Measurements from ENCODE around the gene TRPT1. TPM values are rescaled to one million over a fixed set of nuclear protein-coding genes. Genes with fewer than 3 reads are reported as not detected.

The TRPT1 gene
- polyA plus RNA-seq, 2 of the 4 experiments (the other 2 are of a cell fraction) = 18.6 to 28.5 TPM

DNA sequence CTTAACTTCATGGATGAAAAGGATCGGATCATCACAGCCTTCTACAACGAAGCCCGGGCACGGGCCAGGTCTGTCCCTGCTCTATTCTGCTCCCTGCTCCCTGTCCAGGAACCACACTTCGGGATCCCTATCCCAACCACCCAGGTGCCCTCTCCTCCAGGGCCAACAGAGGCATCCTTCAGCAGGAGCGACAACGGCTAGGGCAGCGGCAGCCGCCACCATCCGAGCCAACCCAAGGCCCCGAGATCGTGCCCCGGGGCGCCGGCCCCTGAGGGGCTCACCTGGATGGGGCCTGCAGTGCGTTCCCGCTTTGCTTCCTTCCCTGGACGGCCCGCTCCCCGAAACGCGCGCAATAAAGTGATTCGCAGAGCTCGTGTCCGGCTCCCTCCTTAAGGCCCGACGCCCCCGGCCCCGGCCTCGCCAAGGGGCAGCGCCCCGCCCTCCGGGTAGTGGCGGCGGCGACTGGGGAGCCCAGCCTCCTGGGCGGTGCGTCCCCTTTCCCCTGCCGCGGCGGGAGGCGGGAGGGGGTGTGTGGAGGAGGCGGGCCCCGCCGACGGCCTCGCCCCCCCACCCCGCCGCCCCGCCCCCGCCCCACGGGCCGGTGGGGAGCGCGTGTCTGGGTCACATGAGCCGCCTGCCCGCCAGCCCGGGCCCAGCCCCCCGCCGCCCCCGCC lies 8.1 kb upstream of the TRPT1 start, which contains the start of gene VEGFB:
Gene VEGFB (plus strand): TSS at position 672 of the 674 bp plus-strand sequence. CDS start 250 bp downstream, outside the sequence.
- WGBS (ENCODE audit: missing lambda C conversion rate) = 13% methylated on average over 17 of the region's 62 CpGs
- ChIA-PET CTCF (interaction anchor here (1.2 to 2.8 kb wide), 7 partner anchors 10 to 120 kb away, joined by 3 to 14 read pairs (median 11); no protein-coding TSS in a partner anchor), POLR2A (no interaction called here)
- peaks cover 40% of the 10 kb centered on the region for H3K4me1 ChIP-seq
- TF ChIP-seq CBX8 (IDR thresholded peaks at IDR 0.05) (no peak), TFCP2L1 (CRISPR knock-in tag; IDR thresholded peaks at IDR 0.05) (no peak), PHF8 (IDR thresholded peaks at IDR 0.05; ENCODE audit: borderline replicate concordance, low read depth) (0 out of 2 replicates have a peak, but pooled peaks have one; percentile 18), RNF2 (IDR thresholded peaks at IDR 0.05; ENCODE audit: borderline replicate concordance, low read depth) (peak; percentile 67; the same call in 1 of the 2 replicates), JUN (IDR thresholded peaks at IDR 0.05) (peak in 1 of 2 experiments; percentile 56; a peak in 1 of 5 replicates)
- TF ChIP-seq, protein P1, sequence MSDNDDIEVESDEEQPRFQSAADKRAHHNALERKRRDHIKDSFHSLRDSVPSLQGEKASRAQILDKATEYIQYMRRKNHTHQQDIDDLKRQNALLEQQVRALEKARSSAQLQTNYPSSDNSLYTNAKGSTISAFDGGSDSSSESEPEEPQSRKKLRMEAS (IDR thresholded peaks at IDR 0.05) = 0 out of 2 replicates have a peak, but pooled peaks have one; percentile 7
- H3K4me3 ChIP-seq = peak within 1 kb of the TSS; percentile 96
- peak within 1 kb of the TSS; percentile 96 to 97 for H3K27ac ChIP-seq
- no peaks in the 10 kb centered on the region for H3K9me3 ChIP-seq
- peak; percentile 46 to 64 for ATAC-seq
- FAIRE-seq = no peak
- peak in 1 of 2 experiments; percentile 53 for DNase-seq (ENCODE audit: low read depth in 1 of 2, low spot score in 1 of 2)
- H3K4me2 ChIP-seq = peak within 1 kb of the TSS; percentile 99

DNA sequence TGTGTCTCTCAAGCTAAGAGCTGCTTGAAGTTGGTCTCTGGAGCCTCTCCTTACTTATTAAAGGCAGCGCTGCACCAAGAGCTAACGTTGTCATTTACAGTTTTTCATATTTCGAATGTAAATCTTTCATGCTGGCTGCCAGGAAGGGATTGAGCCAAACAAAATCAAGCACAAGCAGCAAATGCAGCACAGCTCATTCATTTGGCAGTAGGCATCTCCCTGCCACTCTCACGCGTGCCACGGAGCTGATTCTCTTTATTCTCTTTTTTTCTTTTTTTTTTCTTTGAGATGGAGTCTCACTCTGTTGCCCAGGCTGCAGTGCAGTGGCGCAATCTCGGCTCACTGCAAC lies 7.0 kb upstream of the TRPT1 start:
- peaks cover 40% of the 10 kb centered on the region for H3K4me1 ChIP-seq
- no peak overlapping the region for H3K27ac ChIP-seq
- FAIRE-seq (no peak), ATAC-seq (no peak), DNase-seq (ENCODE audit: low read depth in 1 of 2, low spot score in 1 of 2) (no peak)
- TF ChIP-seq, protein P1 (IDR thresholded peaks at IDR 0.05) = no peak
- TF ChIP-seq BHLHE40 (IDR thresholded peaks at IDR 0.05; ENCODE audit: low read depth, low read length) (no peak), RCOR1 (IDR thresholded peaks at IDR 0.05; ENCODE audit: low read depth, low read length) (no peak), EP300 (IDR thresholded peaks at IDR 0.05) (no peak), CBX8 (IDR thresholded peaks at IDR 0.05) (no peak), RNF2 (IDR thresholded peaks at IDR 0.05; ENCODE audit: borderline replicate concordance, low read depth) (no peak), PHF8 (IDR thresholded peaks at IDR 0.05; ENCODE audit: borderline replicate concordance, low read depth) (no peak), HDAC2 (IDR thresholded peaks at IDR 0.05) (no peak), TFCP2L1 (CRISPR knock-in tag; IDR thresholded peaks at IDR 0.05) (no peak), HOXB5 (CRISPR knock-in tag; IDR thresholded peaks at IDR 0.05) (no peak), CEBPB (IDR thresholded peaks at IDR 0.05) (no peak), MYC (IDR thresholded peaks at IDR 0.05; ENCODE audit: borderline replicate concordance, low read length) (no peak), HOXA7 (CRISPR knock-in tag; IDR thresholded peaks at IDR 0.05) (no peak)
- TF ChIP-seq, protein P2, sequence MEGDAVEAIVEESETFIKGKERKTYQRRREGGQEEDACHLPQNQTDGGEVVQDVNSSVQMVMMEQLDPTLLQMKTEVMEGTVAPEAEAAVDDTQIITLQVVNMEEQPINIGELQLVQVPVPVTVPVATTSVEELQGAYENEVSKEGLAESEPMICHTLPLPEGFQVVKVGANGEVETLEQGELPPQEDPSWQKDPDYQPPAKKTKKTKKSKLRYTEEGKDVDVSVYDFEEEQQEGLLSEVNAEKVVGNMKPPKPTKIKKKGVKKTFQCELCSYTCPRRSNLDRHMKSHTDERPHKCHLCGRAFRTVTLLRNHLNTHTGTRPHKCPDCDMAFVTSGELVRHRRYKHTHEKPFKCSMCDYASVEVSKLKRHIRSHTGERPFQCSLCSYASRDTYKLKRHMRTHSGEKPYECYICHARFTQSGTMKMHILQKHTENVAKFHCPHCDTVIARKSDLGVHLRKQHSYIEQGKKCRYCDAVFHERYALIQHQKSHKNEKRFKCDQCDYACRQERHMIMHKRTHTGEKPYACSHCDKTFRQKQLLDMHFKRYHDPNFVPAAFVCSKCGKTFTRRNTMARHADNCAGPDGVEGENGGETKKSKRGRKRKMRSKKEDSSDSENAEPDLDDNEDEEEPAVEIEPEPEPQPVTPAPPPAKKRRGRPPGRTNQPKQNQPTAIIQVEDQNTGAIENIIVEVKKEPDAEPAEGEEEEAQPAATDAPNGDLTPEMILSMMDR (IDR thresholded peaks at IDR 0.05) = no peak
- TF ChIP-seq, protein P3, sequence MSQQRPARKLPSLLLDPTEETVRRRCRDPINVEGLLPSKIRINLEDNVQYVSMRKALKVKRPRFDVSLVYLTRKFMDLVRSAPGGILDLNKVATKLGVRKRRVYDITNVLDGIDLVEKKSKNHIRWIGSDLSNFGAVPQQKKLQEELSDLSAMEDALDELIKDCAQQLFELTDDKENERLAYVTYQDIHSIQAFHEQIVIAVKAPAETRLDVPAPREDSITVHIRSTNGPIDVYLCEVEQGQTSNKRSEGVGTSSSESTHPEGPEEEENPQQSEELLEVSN (IDR thresholded peaks at IDR 0.05; ENCODE audit: borderline replicate concordance, low read depth) = no peak
- TF ChIP-seq, protein P4, sequence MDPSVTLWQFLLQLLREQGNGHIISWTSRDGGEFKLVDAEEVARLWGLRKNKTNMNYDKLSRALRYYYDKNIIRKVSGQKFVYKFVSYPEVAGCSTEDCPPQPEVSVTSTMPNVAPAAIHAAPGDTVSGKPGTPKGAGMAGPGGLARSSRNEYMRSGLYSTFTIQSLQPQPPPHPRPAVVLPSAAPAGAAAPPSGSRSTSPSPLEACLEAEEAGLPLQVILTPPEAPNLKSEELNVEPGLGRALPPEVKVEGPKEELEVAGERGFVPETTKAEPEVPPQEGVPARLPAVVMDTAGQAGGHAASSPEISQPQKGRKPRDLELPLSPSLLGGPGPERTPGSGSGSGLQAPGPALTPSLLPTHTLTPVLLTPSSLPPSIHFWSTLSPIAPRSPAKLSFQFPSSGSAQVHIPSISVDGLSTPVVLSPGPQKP (IDR thresholded peaks at IDR 0.05; ENCODE audit: low read depth, low read length) = no peak
- no peaks in the 10 kb centered on the region for H3K9me3 ChIP-seq
- no peak overlapping the region for H3K4me2 ChIP-seq
- POLR2A ChIA-PET = interaction anchor here (1.0 to 1.1 kb wide), 2 partner anchors 8 to 49 kb away, joined by 3 to 6 read pairs; partner anchors contain the start of gene FKBP2
- 87% methylated on average over 8 of the region's 8 CpGs for WGBS (ENCODE audit: missing lambda C conversion rate)
- CTCF ChIA-PET = interaction anchor here (0.9 to 2.8 kb wide), 9 partner anchors 8 to 121 kb away, joined by 3 to 14 read pairs (median 4); no protein-coding TSS in a partner anchor
- no peak overlapping the region for H3K4me3 ChIP-seq

Data from A549 (cell line).